Measurements from ENCODE around the gene TMEM74B.

DNA sequence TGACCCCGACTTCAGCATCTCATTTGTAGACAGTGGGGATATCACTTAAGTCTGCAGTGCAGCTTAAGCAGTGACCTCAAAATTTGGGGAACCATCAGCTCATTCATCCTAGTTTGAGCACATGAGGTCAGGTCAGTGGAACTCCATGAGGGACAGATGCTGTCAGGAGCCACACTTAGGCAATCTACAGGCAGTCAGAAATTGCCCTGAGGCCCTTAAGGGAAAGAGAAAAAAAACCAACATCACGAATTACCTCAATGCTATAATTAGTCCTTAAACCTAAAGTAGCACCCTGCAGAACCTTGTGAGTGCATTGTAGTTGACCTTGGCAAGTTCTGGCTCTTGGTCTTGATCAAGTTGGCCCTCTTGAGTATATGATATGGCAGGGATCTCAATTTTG is 21.1 kb downstream of the TMEM74B start:
- no peak for TF ChIP-seq POLR2A (IDR thresholded peaks at IDR 0.05; ENCODE audit: low read depth, low read length)
- no peak for TF ChIP-seq TAF1 (IDR thresholded peaks at IDR 0.05; ENCODE audit: borderline replicate concordance, low read depth, low read length)

All from GM12892 (cell line).